HCT116 (cell line): ENCODE results near the gene TRIM14. TPM values are rescaled to one million over a fixed set of nuclear protein-coding genes. Genes with fewer than 3 reads are reported as not detected.

Experiments
- ATAC-seq: fragments of 200-7000 bp; cut with Tn5 transposase; 2 replicates; pipeline ENCODE4 v1.9.1; 2020; ENCODE audit warnings: mild to moderate bottlenecking, moderate library complexity
- BruUV-seq: library from RNA; stranded (reverse); fragments of 400-500 nt; replicated peaks from 2 replicates; lab custom pipeline; 2021; lab: Mats Ljungman, UMichigan
- CTCF ChIA-PET: fragments of 300-600 bp; sonication (Branson Sonifier 250); formaldehyde crosslinking; loops from one replicate; lab custom pipeline; 2021; ENCODE audit warnings: antibody characterized with exemption; lab: Charles Lee
- POLR2A ChIA-PET: fragments of 300-600, 350-600 bp; sonication (Branson Sonifier 250); formaldehyde crosslinking; loops from one replicate; lab custom pipeline; 2021; ENCODE audit warnings: antibody characterized with exemption; lab: Charles Lee
- RAD21 ChIA-PET, 2 experiments: fragments of 300-600 bp; sonication (Branson Sonifier 250); formaldehyde crosslinking; loops; one replicate each; lab custom pipeline; 2023; ENCODE audit warnings: low total read pairs in 2 of 2; ENCODE audit not compliant: uncharacterized antibody in 2 of 2, unreplicated experiment in 2 of 2, low non-redundant PET in 1 of 2; lab: Charles Lee
- DNase-seq: peaks from one replicate; pipeline ENCODE4 v3.0.0-alpha.2; 2010; ENCODE audit warnings: low read depth, low spot score
- H2AFZ ChIP-seq: fragments of 200-600 bp; shearing (Covaris generic), sonication (generic); 2 replicates; pipeline ENCODE4 v1.6.1; 2017; ENCODE audit warnings: low read depth, mixed run types, mixed read lengths, antibody characterized with exemption, low read length; ENCODE audit not compliant: poor library complexity, severe bottlenecking
- H3K27ac ChIP-seq: 2 replicates; pipeline ENCODE4 v1.5.1; 2012; ENCODE audit warnings: low read depth, low read length
- H3K27me3 ChIP-seq: fragments of 200-600 bp; sonication (generic); 2 replicates; pipeline ENCODE4 v1.6.1; 2016; ENCODE audit warnings: mixed run types, low read length, mixed read lengths; ENCODE audit not compliant: insufficient read depth
- H3K36me3 ChIP-seq, 2 experiments: fragments of 200-500 bp in 1 of 2; fragments of 200-600 bp in 1 of 2; sonication (Bioruptor generic) in 1 of 2; sonication (generic) in 1 of 2; 2 replicates each; pipeline versions ENCODE4 v1.5.1 to v1.6.1; 2014 to 2016; ENCODE audit warnings: low read length in 2 of 2, inconsistent platforms in 1 of 2, mixed read lengths in 1 of 2, mixed run types in 1 of 2; ENCODE audit not compliant: insufficient read depth in 2 of 2, control insufficient read depth in 1 of 2
- H3K4me1 ChIP-seq, 2 experiments: fragments of 200-600 bp in 1 of 2; sonication (generic) in 1 of 2; 2 replicates each; pipeline versions ENCODE4 v1.5.1 to v1.6.1; 2012 to 2017; ENCODE audit warnings: low read length in 2 of 2, inconsistent platforms in 1 of 2, mild to moderate bottlenecking in 1 of 2, mixed read lengths in 1 of 2, mixed run types in 1 of 2, moderate library complexity in 1 of 2; ENCODE audit not compliant: insufficient read depth in 2 of 2, control insufficient read depth in 1 of 2
- H3K4me2 ChIP-seq: fragments of 200-600 bp; sonication (generic); 2 replicates; pipeline ENCODE4 v1.6.1; 2017; ENCODE audit warnings: mixed run types, low read length, mixed read lengths
- H3K4me3 ChIP-seq, 2 experiments: fragments of 200-600 bp in 1 of 2; sonication (generic) in 1 of 2; replicated peaks in 1 of 2; 2 replicates each; pipeline ENCODE4 v1.5.1; 2011 to 2016; ENCODE audit warnings: low read length in 2 of 2, control low read depth in 1 of 2, low read depth in 1 of 2, mild to moderate bottlenecking in 1 of 2, mixed read lengths in 1 of 2, mixed run types in 1 of 2
- H3K79me2 ChIP-seq: fragments of 200-600 bp; sonication (generic); 2 replicates; pipeline ENCODE4 v1.6.1; 2017; ENCODE audit warnings: mild to moderate bottlenecking, mixed run types, low read length, moderate library complexity, mixed read lengths; ENCODE audit not compliant: insufficient read depth
- H3K9ac ChIP-seq: fragments of 200-600 bp; sonication (generic); 2 replicates; pipeline ENCODE4 v1.6.1; 2016; ENCODE audit warnings: low read length, mixed read lengths
- H3K9me2 ChIP-seq: fragments of 200-600 bp; sonication (generic), shearing (Covaris generic); 2 replicates; pipeline ENCODE4 v1.6.1; 2017; ENCODE audit warnings: mixed run types, mild to moderate bottlenecking, moderate library complexity; ENCODE audit not compliant: insufficient read depth
- H3K9me3 ChIP-seq, 2 experiments: fragments of 200-500 bp in 1 of 2; fragments of 200-600 bp in 1 of 2; sonication (Bioruptor generic) in 1 of 2; sonication (generic) in 1 of 2; 2 replicates each; pipeline ENCODE4 v1.6.1; 2014 to 2017; ENCODE audit warnings: low read length in 2 of 2, mixed read lengths in 2 of 2, inconsistent platforms in 1 of 2, low read depth in 1 of 2, mild to moderate bottlenecking in 1 of 2, mixed run types in 1 of 2, moderate library complexity in 1 of 2; ENCODE audit not compliant: control insufficient read depth in 1 of 2, insufficient read depth in 1 of 2
- H4K20me1 ChIP-seq: fragments of 200-600 bp; sonication (generic), shearing (Covaris generic); 2 replicates; pipeline ENCODE4 v1.6.1; 2017; ENCODE audit warnings: mixed run types, mild to moderate bottlenecking, moderate library complexity; ENCODE audit not compliant: insufficient read depth
- CEBPB ChIP-seq: IDR thresholded peaks from 2 replicates; pipeline ENCODE4 v1.6.1; 2012; ENCODE audit warnings: low read depth
- EGR1 ChIP-seq: IDR thresholded peaks from 2 replicates; pipeline ENCODE4 v1.6.1; 2012; ENCODE audit warnings: low read depth
- EZH2 ChIP-seq: fragments of 200-600 bp; sonication (generic); IDR thresholded peaks from 2 replicates; pipeline ENCODE4 v1.6.1; 2017; ENCODE audit warnings: antibody characterized with exemption, mixed run types
- POLR2A ChIP-seq: IDR thresholded peaks from 2 replicates; pipeline ENCODE4 v1.7.0; 2011; ENCODE audit warnings: borderline replicate concordance; ENCODE audit not compliant: insufficient read depth, insufficient read length; ENCODE audit errors: extremely low read depth
- POLR2AphosphoS5 ChIP-seq: IDR thresholded peaks from 2 replicates; pipeline ENCODE4 v1.6.1; 2011; ENCODE audit warnings: mild to moderate bottlenecking, low read depth, low read length, moderate library complexity
- RAD21 ChIP-seq: IDR thresholded peaks from 2 replicates; pipeline ENCODE4 v1.6.1; 2012; ENCODE audit warnings: low read depth, mild to moderate bottlenecking
- SIN3A ChIP-seq: IDR thresholded peaks from 2 replicates; pipeline ENCODE4 v1.6.1; 2012; ENCODE audit warnings: low read depth
- SP1 ChIP-seq: IDR thresholded peaks from 2 replicates; pipeline ENCODE4 v1.6.1; 2012; ENCODE audit warnings: low read depth
- SRF ChIP-seq: IDR thresholded peaks from 2 replicates; pipeline ENCODE4 v1.6.1; 2012; ENCODE audit warnings: low read depth
- TCF7L2 ChIP-seq: IDR thresholded peaks from 2 replicates; pipeline ENCODE4 v1.7.0; 2011; ENCODE audit warnings: borderline replicate concordance, inconsistent platforms; ENCODE audit not compliant: insufficient read depth, insufficient read length; ENCODE audit errors: extremely low read depth
- YY1 ChIP-seq: IDR thresholded peaks from 2 replicates; pipeline ENCODE4 v1.6.1; 2011; ENCODE audit warnings: low read length, low read depth, moderate library complexity, mild to moderate bottlenecking; ENCODE audit not compliant: insufficient replicate concordance; ENCODE audit errors: extremely low read depth
- ZFX ChIP-seq: fragments of 450-650 bp; IDR thresholded peaks from 2 replicates; pipeline ENCODE4 v1.6.1; 2017
- intact Hi-C: fragments of 100-400 bp; cut with micrococcal nuclease; formaldehyde crosslinking; loops from 2 replicates; pipeline ENCODE4 v1.10.0; 2022
- total RNA-seq: library from RNA; stranded (reverse); gene quantifications from one replicate; pipeline ENCODE4 v1.2.1, GENCODE V29; 2021; ENCODE audit not compliant: unreplicated experiment
- TF ChIP-seq, protein P1 (sequence below): IDR thresholded peaks from 2 replicates; pipeline ENCODE4 v1.6.1; 2011; ENCODE audit warnings: mild to moderate bottlenecking, low read length, moderate library complexity; ENCODE audit not compliant: insufficient replicate concordance; ENCODE audit errors: extremely low read depth
- TF ChIP-seq, protein P2 (sequence below): IDR thresholded peaks from 2 replicates; pipeline ENCODE4 v1.6.1; 2012
- TF ChIP-seq, protein P3 (sequence below), 3 experiments: fragments of 200-600 bp in 1 of 3; sonication (generic) in 1 of 3; IDR thresholded peaks in 2 of 3; conservative IDR thresholded peaks in 1 of 3; 2 replicates each; pipeline ENCODE4 v1.5.1; 2012 to 2017; ENCODE audit warnings: low read depth in 2 of 3, low read length in 2 of 3, antibody characterized with exemption in 1 of 3, borderline replicate concordance in 1 of 3, control low read depth in 1 of 3, mild to moderate bottlenecking in 1 of 3, mixed read lengths in 1 of 3, mixed run types in 1 of 3, moderate library complexity in 1 of 3; ENCODE audit not compliant: insufficient read depth in 1 of 3

TRIM14 gene
- total RNA-seq, 1 experiment from 2014 or later, result 24.4 TPM

DNA sequence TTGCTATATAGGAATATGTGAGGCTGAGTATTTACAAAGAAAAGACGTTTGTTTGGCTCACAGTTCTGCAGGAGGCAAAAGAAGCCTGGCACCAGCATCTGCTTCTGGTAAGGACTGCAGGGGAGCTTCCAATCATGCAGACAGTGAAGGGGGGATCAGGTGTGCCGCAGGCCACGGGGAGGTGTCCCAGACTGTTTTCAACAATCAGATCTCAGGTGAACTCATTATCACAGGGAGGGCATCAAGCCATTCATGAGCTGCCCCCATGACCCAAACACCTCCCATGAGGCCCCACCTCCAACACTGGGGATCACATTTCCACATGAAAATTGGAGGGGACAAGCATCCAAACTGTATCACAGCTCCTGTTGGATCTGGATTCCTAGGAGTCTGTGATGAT, 30.4 kb upstream of the TRIM14 start:
- H3K9me2 ChIP-seq, result no peaks in the 10 kb centered on the region
- no TSS peak for BruUV-seq
- intact Hi-C loops, result loop anchor here (10.0 kb wide), 1 partner anchor 65 kb away; no protein-coding TSS in a partner anchor
- H3K9ac ChIP-seq, result no peak overlapping the region
- RAD21 ChIA-PET, result no interaction called here
- no peak overlapping the region for H3K4me3 ChIP-seq
- H3K27me3 ChIP-seq, result no peaks in the 10 kb centered on the region
- POLR2A ChIA-PET, result no interaction called here
- CTCF ChIA-PET, result no interaction called here
- no peaks in the 10 kb centered on the region for H4K20me1 ChIP-seq
- DNase-seq (no peak), ATAC-seq (no peak)
- TF ChIP-seq SIN3A, result no peak
- no peak for TF ChIP-seq YY1
- no peak for TF ChIP-seq RAD21
- no peak for TF ChIP-seq CEBPB
- TF ChIP-seq TCF7L2, result no peak
- TF ChIP-seq, protein P1, sequence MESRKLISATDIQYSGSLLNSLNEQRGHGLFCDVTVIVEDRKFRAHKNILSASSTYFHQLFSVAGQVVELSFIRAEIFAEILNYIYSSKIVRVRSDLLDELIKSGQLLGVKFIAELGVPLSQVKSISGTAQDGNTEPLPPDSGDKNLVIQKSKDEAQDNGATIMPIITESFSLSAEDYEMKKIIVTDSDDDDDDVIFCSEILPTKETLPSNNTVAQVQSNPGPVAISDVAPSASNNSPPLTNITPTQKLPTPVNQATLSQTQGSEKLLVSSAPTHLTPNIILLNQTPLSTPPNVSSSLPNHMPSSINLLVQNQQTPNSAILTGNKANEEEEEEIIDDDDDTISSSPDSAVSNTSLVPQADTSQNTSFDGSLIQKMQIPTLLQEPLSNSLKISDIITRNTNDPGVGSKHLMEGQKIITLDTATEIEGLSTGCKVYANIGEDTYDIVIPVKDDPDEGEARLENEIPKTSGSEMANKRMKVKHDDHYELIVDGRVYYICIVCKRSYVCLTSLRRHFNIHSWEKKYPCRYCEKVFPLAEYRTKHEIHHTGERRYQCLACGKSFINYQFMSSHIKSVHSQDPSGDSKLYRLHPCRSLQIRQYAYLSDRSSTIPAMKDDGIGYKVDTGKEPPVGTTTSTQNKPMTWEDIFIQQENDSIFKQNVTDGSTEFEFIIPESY, result no peak
- H2AFZ ChIP-seq, result no peak overlapping the region
- H3K36me3 ChIP-seq, result no peaks in the 10 kb centered on the region
- H3K9me3 ChIP-seq, result no peaks in the 10 kb centered on the region
- H3K79me2 ChIP-seq, result no peaks in the 10 kb centered on the region
- no peak overlapping the region for H3K27ac ChIP-seq
- peaks cover 6 to 11% of the 10 kb centered on the region in 2 experiments; a peak in 3 of 4 replicates for H3K4me1 ChIP-seq
- no peak overlapping the region for H3K4me2 ChIP-seq

DNA sequence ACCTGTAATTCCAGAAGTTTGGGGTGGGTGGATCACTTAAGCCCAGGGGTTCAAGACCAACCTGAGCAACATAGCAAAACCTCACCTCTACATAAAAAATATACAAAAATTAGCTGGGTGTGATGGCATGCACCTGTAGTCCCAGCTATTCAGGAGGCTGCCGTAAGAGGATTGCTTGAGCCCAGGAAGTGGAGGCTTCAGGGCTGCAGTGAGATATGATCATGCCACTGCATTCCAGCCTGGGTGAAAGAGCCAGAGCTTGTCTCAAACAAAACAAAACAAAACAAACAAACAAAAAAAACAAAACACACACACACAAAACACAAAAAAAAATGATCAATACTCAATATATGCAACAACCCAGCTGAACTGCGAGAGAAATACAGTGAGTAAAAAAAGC, 29.5 kb upstream of the TRIM14 start:
- Histone ChIP-seq H4K20me1 (no peaks in the 10 kb centered on the region), H3K9ac (no peak overlapping the region), H3K27ac (no peak overlapping the region), H3K9me3 (no peaks in the 10 kb centered on the region), H3K79me2 (no peaks in the 10 kb centered on the region), H3K36me3 (no peaks in the 10 kb centered on the region), H3K9me2 (no peaks in the 10 kb centered on the region), H3K27me3 (no peaks in the 10 kb centered on the region), H3K4me3 (no peak overlapping the region), H2AFZ (no peak overlapping the region), H3K4me1 (peaks cover 6 to 11% of the 10 kb centered on the region in 2 experiments; a peak in 3 of 4 replicates), H3K4me2 (no peak overlapping the region)
- intact Hi-C loops, result loop anchor here (10.0 kb wide), 1 partner anchor 64 kb away; no protein-coding TSS in a partner anchor
- ChIA-PET POLR2A (no interaction called here), CTCF (no interaction called here), RAD21 (no interaction called here)
- BruUV-seq, result no TSS peak
- DNase-seq, result no peak
- TF ChIP-seq, protein P2, sequence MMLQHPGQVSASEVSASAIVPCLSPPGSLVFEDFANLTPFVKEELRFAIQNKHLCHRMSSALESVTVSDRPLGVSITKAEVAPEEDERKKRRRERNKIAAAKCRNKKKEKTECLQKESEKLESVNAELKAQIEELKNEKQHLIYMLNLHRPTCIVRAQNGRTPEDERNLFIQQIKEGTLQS, result no peak
- TF ChIP-seq SP1 (no peak), POLR2AphosphoS5 (no peak), EGR1 (no peak), EZH2 (no peak), YY1 (no peak), ZFX (no peak), CEBPB (no peak), SIN3A (no peak), SRF (no peak), RAD21 (no peak), POLR2A (no peak)
- TF ChIP-seq, protein P3, sequence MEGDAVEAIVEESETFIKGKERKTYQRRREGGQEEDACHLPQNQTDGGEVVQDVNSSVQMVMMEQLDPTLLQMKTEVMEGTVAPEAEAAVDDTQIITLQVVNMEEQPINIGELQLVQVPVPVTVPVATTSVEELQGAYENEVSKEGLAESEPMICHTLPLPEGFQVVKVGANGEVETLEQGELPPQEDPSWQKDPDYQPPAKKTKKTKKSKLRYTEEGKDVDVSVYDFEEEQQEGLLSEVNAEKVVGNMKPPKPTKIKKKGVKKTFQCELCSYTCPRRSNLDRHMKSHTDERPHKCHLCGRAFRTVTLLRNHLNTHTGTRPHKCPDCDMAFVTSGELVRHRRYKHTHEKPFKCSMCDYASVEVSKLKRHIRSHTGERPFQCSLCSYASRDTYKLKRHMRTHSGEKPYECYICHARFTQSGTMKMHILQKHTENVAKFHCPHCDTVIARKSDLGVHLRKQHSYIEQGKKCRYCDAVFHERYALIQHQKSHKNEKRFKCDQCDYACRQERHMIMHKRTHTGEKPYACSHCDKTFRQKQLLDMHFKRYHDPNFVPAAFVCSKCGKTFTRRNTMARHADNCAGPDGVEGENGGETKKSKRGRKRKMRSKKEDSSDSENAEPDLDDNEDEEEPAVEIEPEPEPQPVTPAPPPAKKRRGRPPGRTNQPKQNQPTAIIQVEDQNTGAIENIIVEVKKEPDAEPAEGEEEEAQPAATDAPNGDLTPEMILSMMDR (IDR thresholded peaks at IDR 0.05 in 2 of 3, conservative IDR thresholded peaks at IDR 0.05 in 1 of 3; ENCODE audit: borderline replicate concordance in 1 of 3, insufficient read depth in 1 of 3, low read depth in 2 of 3, low read length in 2 of 3), result no peak
- TF ChIP-seq, all 23 proteins: peak for 0
- ATAC-seq, result no peak
